GM12878 (cell line): ENCODE measurements around the gene BMAL2. TPM values are rescaled to one million over a fixed set of nuclear protein-coding genes. Genes with fewer than 3 reads are reported as not detected.

Experiments used
- ATAC-seq: fragments of 200-7000 bp; cut with Tn5 transposase; 3 replicates; pipeline ENCODE4 v1.9.1; 2020; ENCODE audit warnings: mild to moderate bottlenecking, moderate library complexity
- BruUV-seq: library from RNA; stranded (reverse); fragments of 400-500 nt; replicated peaks from 2 replicates; lab custom pipeline; 2021; lab: Mats Ljungman, UMichigan
- CTCF ChIA-PET: fragments of 300-600 bp; sonication (Branson Sonifier 250); formaldehyde crosslinking; extraction: SDS; loops from one replicate; lab custom pipeline; 2021; ENCODE audit warnings: inconsistent platforms; lab: Yijun Ruan, JAX
- POLR2A ChIA-PET: fragments of 350-600 bp; formaldehyde crosslinking; extraction: SDS; loops from one replicate; lab custom pipeline; 2021; ENCODE audit warnings: inconsistent platforms; lab: Charles Lee
- RAD21 ChIA-PET: fragments of 300-600 bp; sonication (Branson Sonifier 250); formaldehyde crosslinking; loops from one replicate; lab custom pipeline; 2023; ENCODE audit warnings: antibody characterized with exemption; ENCODE audit not compliant: unreplicated experiment; lab: Charles Lee
- SMC1A ChIA-PET: fragments of 300-600 bp; sonication (Branson Sonifier 250); formaldehyde crosslinking; loops from one replicate; lab custom pipeline; 2023; ENCODE audit not compliant: unreplicated experiment, uncharacterized antibody; lab: Charles Lee
- DNase-seq: peaks from one replicate; pipeline ENCODE4 v3.0.0-alpha.2; 2011; ENCODE audit warnings: low read depth, low spot score
- FAIRE-seq: peaks from 3 replicates; lab custom pipeline; 2011; peaks lifted over from hg19 to GRCh38; lab: Jason Lieb, UNC
- H2AFZ ChIP-seq: 2 replicates; pipeline ENCODE4 v1.6.0; 2011; ENCODE audit warnings: low read depth, low read length, control low read depth; ENCODE audit not compliant: control insufficient read depth
- H3K27ac ChIP-seq: 2 replicates; pipeline ENCODE4 v1.5.1; 2011; ENCODE audit warnings: control low read depth; ENCODE audit not compliant: control insufficient read depth, insufficient read depth
- H3K27me3 ChIP-seq, 2 experiments: replicated peaks in 1 of 2; 2 replicates each; pipeline versions ENCODE4 v1.6.0 to v1.6.1; 2011; ENCODE audit warnings: low read length in 1 of 2; ENCODE audit not compliant: control insufficient read depth in 2 of 2, insufficient read depth in 2 of 2
- H3K36me3 ChIP-seq, 2 experiments: 2 replicates each; pipeline ENCODE4 v1.5.1; 2011; ENCODE audit warnings: low read length in 1 of 2; ENCODE audit not compliant: control insufficient read depth in 2 of 2, insufficient read depth in 2 of 2
- H3K4me1 ChIP-seq: 2 replicates; pipeline ENCODE4 v1.6.1; 2011; ENCODE audit warnings: mild to moderate bottlenecking, low read length, moderate library complexity, mixed read lengths; ENCODE audit not compliant: control insufficient read depth, insufficient read depth
- H3K4me2 ChIP-seq: 2 replicates; pipeline ENCODE4 v1.6.0; 2011; ENCODE audit warnings: control low read depth; ENCODE audit not compliant: control insufficient read depth, insufficient read depth
- H3K4me3 ChIP-seq: fragments of 200-600 bp; sonication (generic); 2 replicates; pipeline ENCODE4 v1.5.1; 2016
- H3K79me2 ChIP-seq: 2 replicates; pipeline ENCODE4 v1.6.0; 2011; ENCODE audit warnings: low read length; ENCODE audit not compliant: control insufficient read depth, insufficient read depth
- H3K9ac ChIP-seq: 2 replicates; pipeline ENCODE4 v1.8.0; 2011; ENCODE audit warnings: low read length, control low read depth, mixed read lengths; ENCODE audit not compliant: control insufficient read depth, insufficient read depth
- H3K9me3 ChIP-seq: replicated peaks from 3 replicates; pipeline ENCODE4 v1.5.1; 2011; ENCODE audit warnings: mild to moderate bottlenecking, low read length; ENCODE audit not compliant: control insufficient read depth, insufficient read depth
- H4K20me1 ChIP-seq: 2 replicates; pipeline ENCODE4 v1.6.0; 2011; ENCODE audit not compliant: control insufficient read depth, insufficient read depth
- BACH1 ChIP-seq: fragments of 450-650 bp; IDR thresholded peaks from 2 replicates; pipeline ENCODE4 v1.6.1; 2017; ENCODE audit warnings: mild to moderate bottlenecking, borderline replicate concordance
- KAT2A ChIP-seq: conservative IDR thresholded peaks from 2 replicates; pipeline ENCODE4 v1.6.1; 2011; ENCODE audit warnings: low read depth, low read length; ENCODE audit not compliant: control insufficient read depth
- MTA2 ChIP-seq: fragments of 450-650 bp; IDR thresholded peaks from 2 replicates; pipeline ENCODE4 v1.6.1; 2016; ENCODE audit warnings: low read depth, mild to moderate bottlenecking, moderate library complexity
- RCOR1 ChIP-seq: conservative IDR thresholded peaks from 2 replicates; pipeline ENCODE4 v1.6.1; 2012; ENCODE audit warnings: low read depth, low read length, improper control_type of control experiment
- SPI1 ChIP-seq: IDR thresholded peaks from 2 replicates; pipeline ENCODE4 v1.6.1; 2011; ENCODE audit warnings: low read depth, mild to moderate bottlenecking, low read length, moderate library complexity, borderline replicate concordance; ENCODE audit not compliant: insufficient read depth
- ZNF207 ChIP-seq: fragments of 450-650 bp; IDR thresholded peaks from 2 replicates; pipeline ENCODE4 v1.6.1; 2014; ENCODE audit warnings: antibody characterized with exemption, mild to moderate bottlenecking, borderline replicate concordance
- ZNF24 ChIP-seq: fragments of 450-650 bp; IDR thresholded peaks from 2 replicates; pipeline ENCODE4 v1.6.1; 2017; ENCODE audit warnings: antibody characterized with exemption, mild to moderate bottlenecking
- WGBS: methylation state at CpG from one replicate; pipeline ENCODE4 v1.1.6; 2016; ENCODE audit warnings: low lambda C conversion rate; ENCODE audit not compliant: insufficient replicate concordance, insufficient coverage; ENCODE audit errors: missing lambda C conversion rate; 5-methylcytosine and 5-hydroxymethylcytosine counted together
- in situ Hi-C: fragments of 300-500 bp; cut with MboI; formaldehyde crosslinking; loops from 9 replicates; pipeline ENCODE4 v1.14.3; 2018; ENCODE audit warnings: mixed read lengths
- intact Hi-C: fragments of 100-400 bp; cut with micrococcal nuclease; formaldehyde crosslinking; loops from one replicate; pipeline ENCODE4 v1.14.2; 2022; ENCODE audit not compliant: unreplicated experiment
- polyA plus RNA-seq, 11 experiments: library from polyadenylated mRNA; depleted of rRNA in 4 of 11; unstranded in 6 of 11; stranded (reverse) in 5 of 11; fragments of >200 nt; fragmentation: Nextera tagmentation in 4 of 11; fragmentation: Illumina TruSeq in 1 of 11; extraction: Ambion mirVana in 4 of 11; extraction: Trizol in 1 of 11; gene quantifications; 1 replicate in 1 of 11; 2 replicates in 10 of 11; pipeline versions ENCODE4 v1.2.1 to v1.2.3, GENCODE V29; 2011 to 2016; ENCODE audit warnings: inconsistent platforms in 2 of 11, missing spikeins in 2 of 11, low read depth in 1 of 11
- total RNA-seq, 4 experiments: library from RNA; depleted of rRNA in 3 of 4; stranded (reverse); fragments of >200 nt in 3 of 4; fragmentation: Illumina TruSeq in 1 of 4; extraction: Trizol in 1 of 4; gene quantifications; 2 replicates each; pipeline versions ENCODE4 v1.2.1 to v1.2.3, GENCODE V29; 2013 to 2021
- TF ChIP-seq, protein P1 (sequence below): IDR thresholded peaks from 2 replicates; pipeline ENCODE4 v1.6.1; 2012; ENCODE audit warnings: low read depth, low read length, improper control_type of control experiment
- TF ChIP-seq, protein P2 (sequence below): fragments of 450-650 bp; conservative IDR thresholded peaks from 2 replicates; pipeline ENCODE4 v1.6.1; 2017; ENCODE audit warnings: mild to moderate bottlenecking, moderate library complexity

The BMAL2 gene
- total and polyA plus RNA-seq, 10 of the 15 experiments (the other 5 are each of a cell fraction or from before 2014, with no cell fraction given), result 7.9 to 53.6 (median 35.5) TPM

DNA sequence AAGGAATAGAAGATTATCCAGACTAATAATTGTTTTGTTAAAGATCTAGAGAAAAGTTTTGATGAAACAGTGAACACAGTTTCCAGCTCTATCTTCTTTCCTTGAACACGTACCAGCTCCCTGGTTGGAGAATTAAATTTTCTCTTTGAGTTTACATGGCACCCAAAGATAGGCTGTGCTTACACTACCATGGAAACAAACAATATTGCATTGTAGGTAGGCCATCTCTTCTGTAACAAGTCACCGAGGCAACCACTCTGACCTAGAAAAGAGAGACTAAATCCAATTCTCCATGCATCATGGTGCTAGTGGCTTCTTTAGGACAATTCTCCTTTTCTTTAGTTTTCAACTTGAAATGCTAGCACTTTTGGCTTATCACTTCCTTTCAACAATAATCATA lies 9.9 kb downstream of the BMAL2 start:
- Histone ChIP-seq H2AFZ (no peak overlapping the region), H3K79me2 (peaks cover 96% of the 10 kb centered on the region), H3K27me3 (no peaks in the 10 kb centered on the region), H3K4me2 (no peak overlapping the region), H3K27ac (no peak overlapping the region), H3K36me3 (0 out of 4 replicates have a peak, but pooled peaks cover 0 to 2% of the 10 kb centered on the region in 2 experiments), H3K9me3 (no peaks in the 10 kb centered on the region), H3K9ac (no peak overlapping the region), H3K4me1 (peaks cover 15% of the 10 kb centered on the region), H4K20me1 (no peaks in the 10 kb centered on the region), H3K4me3 (no peak overlapping the region)
- FAIRE-seq, result no peak
- intact Hi-C loops, result no loop called here
- ATAC-seq, result no peak
- DNase-seq, result no peak
- ChIA-PET SMC1A (interaction anchor here (0.7 to 2.4 kb wide), 7 partner anchors 9 to 40 kb away, joined by 3 to 10 read pairs (median 3); partner anchors contain the start of gene BMAL2), CTCF (interaction anchor here (2.2 kb wide), 1 partner anchor 9 kb away, joined by 5 read pairs; no protein-coding TSS in a partner anchor), RAD21 (interaction anchor here (1.0 to 2.1 kb wide), 2 partner anchors 9 to 12 kb away, joined by 3 to 5 read pairs; no protein-coding TSS in a partner anchor), POLR2A (interaction anchor here (0.7 to 2.7 kb wide), 2 partner anchors 10 to 19 kb away, joined by 4 to 12 read pairs; partner anchors contain the start of gene BMAL2)
- in situ Hi-C loops, result no loop called here
- BruUV-seq, result no TSS peak
- 98% methylated on average over 2 of the region's 2 CpGs for WGBS
- TF ChIP-seq MTA2 (no peak), RCOR1 (no peak), BACH1 (no peak), ZNF24 (no peak), KAT2A (no peak), ZNF207 (no peak), SPI1 (no peak)
- TF ChIP-seq, protein P1, sequence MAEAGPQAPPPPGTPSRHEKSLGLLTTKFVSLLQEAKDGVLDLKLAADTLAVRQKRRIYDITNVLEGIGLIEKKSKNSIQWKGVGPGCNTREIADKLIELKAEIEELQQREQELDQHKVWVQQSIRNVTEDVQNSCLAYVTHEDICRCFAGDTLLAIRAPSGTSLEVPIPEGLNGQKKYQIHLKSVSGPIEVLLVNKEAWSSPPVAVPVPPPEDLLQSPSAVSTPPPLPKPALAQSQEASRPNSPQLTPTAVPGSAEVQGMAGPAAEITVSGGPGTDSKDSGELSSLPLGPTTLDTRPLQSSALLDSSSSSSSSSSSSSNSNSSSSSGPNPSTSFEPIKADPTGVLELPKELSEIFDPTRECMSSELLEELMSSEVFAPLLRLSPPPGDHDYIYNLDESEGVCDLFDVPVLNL, result no peak
- TF ChIP-seq, protein P2, sequence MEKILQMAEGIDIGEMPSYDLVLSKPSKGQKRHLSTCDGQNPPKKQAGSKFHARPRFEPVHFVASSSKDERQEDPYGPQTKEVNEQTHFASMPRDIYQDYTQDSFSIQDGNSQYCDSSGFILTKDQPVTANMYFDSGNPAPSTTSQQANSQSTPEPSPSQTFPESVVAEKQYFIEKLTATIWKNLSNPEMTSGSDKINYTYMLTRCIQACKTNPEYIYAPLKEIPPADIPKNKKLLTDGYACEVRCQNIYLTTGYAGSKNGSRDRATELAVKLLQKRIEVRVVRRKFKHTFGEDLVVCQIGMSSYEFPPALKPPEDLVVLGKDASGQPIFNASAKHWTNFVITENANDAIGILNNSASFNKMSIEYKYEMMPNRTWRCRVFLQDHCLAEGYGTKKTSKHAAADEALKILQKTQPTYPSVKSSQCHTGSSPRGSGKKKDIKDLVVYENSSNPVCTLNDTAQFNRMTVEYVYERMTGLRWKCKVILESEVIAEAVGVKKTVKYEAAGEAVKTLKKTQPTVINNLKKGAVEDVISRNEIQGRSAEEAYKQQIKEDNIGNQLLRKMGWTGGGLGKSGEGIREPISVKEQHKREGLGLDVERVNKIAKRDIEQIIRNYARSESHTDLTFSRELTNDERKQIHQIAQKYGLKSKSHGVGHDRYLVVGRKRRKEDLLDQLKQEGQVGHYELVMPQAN, result no peak
